GM21528 (cell line): Measurements from ENCODE around the gene PGP.

Experiments used
- ATAC-seq: cut with Tn5 transposase; IDR thresholded peaks from one replicate; pipeline ENCODE4 v1.9.1; 2021; ENCODE audit warnings: mild to moderate bottlenecking, moderate library complexity; ENCODE audit not compliant: unreplicated experiment, low FRiP score

PGP gene

GRCh38 chr16:2186505-2186904 lies 28.1 kb downstream of the PGP start:
- ATAC-seq: no peak

GRCh38 chr16:2186064-2186463 lies 28.6 kb downstream of the PGP start:
- ATAC-seq: no peak

GRCh38 chr16:2184962-2185361 lies 29.7 kb downstream of the PGP start:
- ATAC-seq: no peak

GRCh38 chr16:2184346-2184745 lies 30.3 kb downstream of the PGP start:
- no peak for ATAC-seq

GRCh38 chr16:2183671-2184070 lies 31.0 kb downstream of the PGP start:
- no peak for ATAC-seq

- ATAC-seq: no peak
Measured at GRCh38 chr16:2181952-2182351, 32.7 kb downstream of the PGP start.

- no peak for ATAC-seq
Measured at GRCh38 chr16:2180962-2181923, 33.4 kb downstream of the PGP start.

- no peak for ATAC-seq
Measured at GRCh38 chr16:2180461-2180860, 34.2 kb downstream of the PGP start.

GRCh38 chr16:2179576-2179975 lies 35.1 kb downstream of the PGP start:
- ATAC-seq: no peak

- ATAC-seq: no peak
Measured at GRCh38 chr16:2179107-2179501, 35.5 kb downstream of the PGP start.

- no peak for ATAC-seq
Measured at GRCh38 chr16:2178321-2179106, 36.1 kb downstream of the PGP start.

- no peak for ATAC-seq
Measured at GRCh38 chr16:2177561-2177960, 37.1 kb downstream of the PGP start.

- ATAC-seq: no peak
Measured at GRCh38 chr16:2177101-2177500, 37.5 kb downstream of the PGP start.

- no peak for ATAC-seq
Measured at GRCh38 chr16:2176047-2176446, 38.6 kb downstream of the PGP start.

- no peak for ATAC-seq
Measured at GRCh38 chr16:2175454-2175853, 39.2 kb downstream of the PGP start.

- no peak for ATAC-seq
Measured at GRCh38 chr16:2174396-2175131, 40.1 kb downstream of the PGP start.

GRCh38 chr16:2173916-2174315 lies 40.7 kb downstream of the PGP start:
- no peak for ATAC-seq

- ATAC-seq: no peak
Measured at GRCh38 chr16:2173366-2173765, 41.3 kb downstream of the PGP start.

- ATAC-seq: no peak
Measured at GRCh38 chr16:2172688-2173335, 41.8 kb downstream of the PGP start.

- ATAC-seq: no peak
Measured at GRCh38 chr16:2171601-2172178, 43.0 kb downstream of the PGP start.
